Measurements from ENCODE around the gene PSMD8. TPM values are rescaled to one million over a fixed set of nuclear protein-coding genes. Genes with fewer than 3 reads are reported as not detected.
A peak's percentile ranks its signal among the peaks of the same experiment; 100 is the strongest.
"Not testable (repeated sequence)": the region's sequence is repeated elsewhere in the genome, so short reads cannot be mapped to it uniquely, and the experiment has no call there.

PSMD8 gene
- total RNA-seq, 1 experiment from 2014 or later: 614 TPM

GRCh38 chr19:38360351-38360750, 14.0 kb upstream of the PSMD8 start:
- in situ Hi-C loops (cut with HindIII; ENCODE audit: low pct_unique_long_range_greater_than_20kb, low sequenced_read_pairs): no loop called here
- DNase-seq (ENCODE audit: low read depth): no peak

GRCh38 chr19:38360839-38361631, 13.3 kb upstream of the PSMD8 start:
- DNase-seq (ENCODE audit: low read depth): no peak
- in situ Hi-C loops (cut with HindIII; ENCODE audit: low pct_unique_long_range_greater_than_20kb, low sequenced_read_pairs): no loop called here

- in situ Hi-C loops (cut with HindIII; ENCODE audit: low pct_unique_long_range_greater_than_20kb, low sequenced_read_pairs): no loop called here
- peak; percentile 78 for DNase-seq (ENCODE audit: low read depth)
These were observed 12.7 kb upstream of the PSMD8 start for GRCh38 chr19:38361633-38362075.

GRCh38 chr19:38362076-38362945, 12.1 kb upstream of the PSMD8 start:
- in situ Hi-C loops (cut with HindIII; ENCODE audit: low pct_unique_long_range_greater_than_20kb, low sequenced_read_pairs): no loop called here
- peak; percentile 79 for DNase-seq (ENCODE audit: low read depth)

GRCh38 chr19:38362946-38363688, 11.3 kb upstream of the PSMD8 start:
- DNase-seq (ENCODE audit: low read depth); in situ Hi-C loops (cut with HindIII; ENCODE audit: low pct_unique_long_range_greater_than_20kb, low sequenced_read_pairs): not testable (repeated sequence)

- in situ Hi-C loops (cut with HindIII; ENCODE audit: low pct_unique_long_range_greater_than_20kb, low sequenced_read_pairs): no loop called here
- DNase-seq (ENCODE audit: low read depth): no peak
These were observed 7.3 kb upstream of the PSMD8 start for GRCh38 chr19:38367041-38367440.

GRCh38 chr19:38369584-38369983, 4.8 kb upstream of the PSMD8 start:
- no peak for DNase-seq (ENCODE audit: low read depth)
- in situ Hi-C loops (cut with HindIII; ENCODE audit: low pct_unique_long_range_greater_than_20kb, low sequenced_read_pairs): no loop called here

GRCh38 chr19:38370299-38370698, 4.1 kb upstream of the PSMD8 start:
- in situ Hi-C loops (cut with HindIII; ENCODE audit: low pct_unique_long_range_greater_than_20kb, low sequenced_read_pairs): no loop called here
- no peak for DNase-seq (ENCODE audit: low read depth)

- in situ Hi-C loops (cut with HindIII; ENCODE audit: low pct_unique_long_range_greater_than_20kb, low sequenced_read_pairs): no loop called here
- no peak for DNase-seq (ENCODE audit: low read depth)
These were observed 3.3 kb upstream of the PSMD8 start for GRCh38 chr19:38371081-38371480.

GRCh38 chr19:38373907-38374331, 452 bp upstream of the PSMD8 start:
- no peak for DNase-seq (ENCODE audit: low read depth)
- in situ Hi-C loops (cut with HindIII; ENCODE audit: low pct_unique_long_range_greater_than_20kb, low sequenced_read_pairs): no loop called here

- DNase-seq (ENCODE audit: low read depth): no peak
- in situ Hi-C loops (cut with HindIII; ENCODE audit: low pct_unique_long_range_greater_than_20kb, low sequenced_read_pairs): no loop called here
These were observed 725 bp downstream of the PSMD8 start for GRCh38 chr19:38375098-38375493.

GRCh38 chr19:38375748-38376147, 1.4 kb downstream of the PSMD8 start:
- in situ Hi-C loops (cut with HindIII; ENCODE audit: low pct_unique_long_range_greater_than_20kb, low sequenced_read_pairs): no loop called here
- no peak for DNase-seq (ENCODE audit: low read depth)

- in situ Hi-C loops (cut with HindIII; ENCODE audit: low pct_unique_long_range_greater_than_20kb, low sequenced_read_pairs): no loop called here
- DNase-seq (ENCODE audit: low read depth): no peak
These were observed 2.2 kb downstream of the PSMD8 start for GRCh38 chr19:38376576-38376975.

- no peak for DNase-seq (ENCODE audit: low read depth)
- in situ Hi-C loops (cut with HindIII; ENCODE audit: low pct_unique_long_range_greater_than_20kb, low sequenced_read_pairs): no loop called here
These were observed 2.7 kb downstream of the PSMD8 start for GRCh38 chr19:38377052-38377451.

GRCh38 chr19:38378866-38379265, 4.5 kb downstream of the PSMD8 start:
- in situ Hi-C loops (cut with HindIII; ENCODE audit: low pct_unique_long_range_greater_than_20kb, low sequenced_read_pairs): no loop called here
- no peak for DNase-seq (ENCODE audit: low read depth)

- DNase-seq (ENCODE audit: low read depth): no peak
- in situ Hi-C loops (cut with HindIII; ENCODE audit: low pct_unique_long_range_greater_than_20kb, low sequenced_read_pairs): no loop called here
These were observed 6.8 kb downstream of the PSMD8 start for GRCh38 chr19:38381138-38381537.

GRCh38 chr19:38383184-38383583, 8.8 kb downstream of the PSMD8 start:
- in situ Hi-C loops (cut with HindIII; ENCODE audit: low pct_unique_long_range_greater_than_20kb, low sequenced_read_pairs): no loop called here

GRCh38 chr19:38383743-38384142, 9.4 kb downstream of the PSMD8 start:
- DNase-seq (ENCODE audit: low read depth): no peak
- in situ Hi-C loops (cut with HindIII; ENCODE audit: low pct_unique_long_range_greater_than_20kb, low sequenced_read_pairs): no loop called here

More at GRCh38 chr19:38383184-38383583, 8.8 kb downstream of the PSMD8 start:
- DNase-seq (ENCODE audit: low read depth): no peak
